Measurements from ENCODE around the gene MMP1.
A peak's percentile ranks its signal among the peaks of the same experiment; 100 is the strongest.

The MMP1 gene

GRCh38 chr11:102798012-102798746 lies at the start of gene MMP1:
Gene MMP1 (minus strand): TSS chr11:102798160. CDS start chr11:102798092, 68 bp downstream.
- H3K9ac ChIP-seq (ENCODE audit: low read depth, low read length): no peak within 1 kb of the TSS

GRCh38 chr11:102846292-102846691 lies 48.3 kb upstream of the MMP1 start:
- H3K4me1 ChIP-seq (ENCODE audit: insufficient read depth, low read length): no peaks in the 10 kb centered on the region
- no peak overlapping the region for H3K9ac ChIP-seq (ENCODE audit: low read depth, low read length)
- H3K9me3 ChIP-seq (ENCODE audit: control insufficient read depth, insufficient read depth, low read length): no peaks in the 10 kb centered on the region
- no peaks in the 10 kb centered on the region for H3K36me3 ChIP-seq (ENCODE audit: insufficient read depth, low read length)

More at GRCh38 chr11:102798012-102798746, at the start of gene MMP1:
- Histone ChIP-seq H3K36me3 (ENCODE audit: insufficient read depth, low read length) (no peaks in the 10 kb centered on the region), H3K4me1 (ENCODE audit: insufficient read depth, low read length) (peaks cover 5% of the 10 kb centered on the region; the same call in 1 of the 2 replicates), H3K9me3 (ENCODE audit: control insufficient read depth, insufficient read depth, low read length) (no peaks in the 10 kb centered on the region)

GRCh38 chr11:102843489-102843888 lies 45.5 kb upstream of the MMP1 start, which contains the start of gene MMP3:
Gene MMP3 (minus strand): TSS chr11:102843609. CDS start chr11:102843546, 63 bp downstream.
- Histone ChIP-seq H3K4me1 (ENCODE audit: insufficient read depth, low read length) (no peaks in the 10 kb centered on the region), H3K9me3 (ENCODE audit: control insufficient read depth, insufficient read depth, low read length) (no peaks in the 10 kb centered on the region), H3K9ac (ENCODE audit: low read depth, low read length) (no peak within 1 kb of the TSS), H3K36me3 (ENCODE audit: insufficient read depth, low read length) (no peaks in the 10 kb centered on the region)

- no peaks in the 10 kb centered on the region for H3K36me3 ChIP-seq (ENCODE audit: insufficient read depth, low read length)
- H3K4me1 ChIP-seq (ENCODE audit: insufficient read depth, low read length): no peaks in the 10 kb centered on the region
- no peak overlapping the region for H3K9ac ChIP-seq (ENCODE audit: low read depth, low read length)
- no peaks in the 10 kb centered on the region for H3K9me3 ChIP-seq (ENCODE audit: control insufficient read depth, insufficient read depth, low read length)
Observed at GRCh38 chr11:102842930-102843329, 45.0 kb upstream of the MMP1 start.

GRCh38 chr11:102840018-102840417 lies 42.1 kb upstream of the MMP1 start:
- Histone ChIP-seq H3K9me3 (ENCODE audit: control insufficient read depth, insufficient read depth, low read length) (no peaks in the 10 kb centered on the region), H3K9ac (ENCODE audit: low read depth, low read length) (no peak overlapping the region), H3K4me1 (ENCODE audit: insufficient read depth, low read length) (peaks cover 9% of the 10 kb centered on the region), H3K36me3 (ENCODE audit: insufficient read depth, low read length) (no peaks in the 10 kb centered on the region)

GRCh38 chr11:102837646-102838045 lies 39.7 kb upstream of the MMP1 start:
- Histone ChIP-seq H3K9me3 (ENCODE audit: control insufficient read depth, insufficient read depth, low read length) (no peaks in the 10 kb centered on the region), H3K4me1 (ENCODE audit: insufficient read depth, low read length) (peaks cover 9% of the 10 kb centered on the region), H3K9ac (ENCODE audit: low read depth, low read length) (no peak overlapping the region), H3K36me3 (ENCODE audit: insufficient read depth, low read length) (no peaks in the 10 kb centered on the region)

GRCh38 chr11:102837156-102837555 lies 39.2 kb upstream of the MMP1 start:
- Histone ChIP-seq H3K36me3 (ENCODE audit: insufficient read depth, low read length) (no peaks in the 10 kb centered on the region), H3K9ac (ENCODE audit: low read depth, low read length) (no peak overlapping the region), H3K4me1 (ENCODE audit: insufficient read depth, low read length) (peaks cover 9% of the 10 kb centered on the region), H3K9me3 (ENCODE audit: control insufficient read depth, insufficient read depth, low read length) (no peaks in the 10 kb centered on the region)

GRCh38 chr11:102836290-102836875 lies 38.4 kb upstream of the MMP1 start:
- Histone ChIP-seq H3K9me3 (ENCODE audit: control insufficient read depth, insufficient read depth, low read length) (no peaks in the 10 kb centered on the region), H3K9ac (ENCODE audit: low read depth, low read length) (no peak overlapping the region), H3K36me3 (ENCODE audit: insufficient read depth, low read length) (no peaks in the 10 kb centered on the region), H3K4me1 (ENCODE audit: insufficient read depth, low read length) (peaks cover 9% of the 10 kb centered on the region)

GRCh38 chr11:102833731-102834130 lies 35.8 kb upstream of the MMP1 start:
- H3K9me3 ChIP-seq (ENCODE audit: control insufficient read depth, insufficient read depth, low read length): no peaks in the 10 kb centered on the region
- no peaks in the 10 kb centered on the region for H3K36me3 ChIP-seq (ENCODE audit: insufficient read depth, low read length)
- H3K4me1 ChIP-seq (ENCODE audit: insufficient read depth, low read length): peaks cover 9% of the 10 kb centered on the region
- no peak overlapping the region for H3K9ac ChIP-seq (ENCODE audit: low read depth, low read length)

GRCh38 chr11:102832612-102833011 lies 34.7 kb upstream of the MMP1 start:
- H3K9ac ChIP-seq (ENCODE audit: low read depth, low read length): no peak overlapping the region
- no peaks in the 10 kb centered on the region for H3K9me3 ChIP-seq (ENCODE audit: control insufficient read depth, insufficient read depth, low read length)
- H3K36me3 ChIP-seq (ENCODE audit: insufficient read depth, low read length): no peaks in the 10 kb centered on the region
- H3K4me1 ChIP-seq (ENCODE audit: insufficient read depth, low read length): peaks cover 9% of the 10 kb centered on the region

- peaks cover 6% of the 10 kb centered on the region for H3K4me1 ChIP-seq (ENCODE audit: insufficient read depth, low read length)
- peak overlapping the region; percentile 20; the same call in 1 of the 2 replicates for H3K9ac ChIP-seq (ENCODE audit: low read depth, low read length)
- H3K9me3 ChIP-seq (ENCODE audit: control insufficient read depth, insufficient read depth, low read length): no peaks in the 10 kb centered on the region
- H3K36me3 ChIP-seq (ENCODE audit: insufficient read depth, low read length): no peaks in the 10 kb centered on the region
Observed at GRCh38 chr11:102831489-102832440, 33.8 kb upstream of the MMP1 start.

- H3K9me3 ChIP-seq (ENCODE audit: control insufficient read depth, insufficient read depth, low read length): 0 out of 2 replicates have a peak, but pooled peaks cover 1% of the 10 kb centered on the region
- H3K4me1 ChIP-seq (ENCODE audit: insufficient read depth, low read length): no peaks in the 10 kb centered on the region; the same call in 1 of the 2 replicates
- H3K9ac ChIP-seq (ENCODE audit: low read depth, low read length): no peak overlapping the region
- no peaks in the 10 kb centered on the region for H3K36me3 ChIP-seq (ENCODE audit: insufficient read depth, low read length)
Observed at GRCh38 chr11:102831128-102831488, 33.1 kb upstream of the MMP1 start.

GRCh38 chr11:102830001-102830727 lies 32.2 kb upstream of the MMP1 start:
- no peaks in the 10 kb centered on the region for H3K36me3 ChIP-seq (ENCODE audit: insufficient read depth, low read length)
- no peak overlapping the region for H3K9ac ChIP-seq (ENCODE audit: low read depth, low read length)
- peaks cover 8% of the 10 kb centered on the region; the same call in 1 of the 2 replicates for H3K9me3 ChIP-seq (ENCODE audit: control insufficient read depth, insufficient read depth, low read length)
- no peaks in the 10 kb centered on the region; the same call in 1 of the 2 replicates for H3K4me1 ChIP-seq (ENCODE audit: insufficient read depth, low read length)

Measured in ES-I3 (cell line).